Mesothelial cell of epicardium (in vitro differentiated cells): ENCODE results near the gene MKRN2OS. TPM values are rescaled to one million over a fixed set of nuclear protein-coding genes. Genes with fewer than 3 reads are reported as not detected.
A peak's percentile ranks its signal among the peaks of the same experiment; 100 is the strongest.

Experiments used
- DNase-seq, 2 experiments: peaks; one replicate each; pipeline ENCODE4 v3.0.0; 2021; ENCODE audit warnings: low spot score in 2 of 2; ENCODE audit not compliant: unreplicated experiment in 2 of 2
- H3K27ac Mint-ChIP-seq: 2 replicates; pipeline ENCODE4 v1.8.0; 2021; ENCODE audit warnings: mixed read lengths
- H3K27me3 Mint-ChIP-seq: 2 replicates; pipeline ENCODE4 v1.8.0; 2021; ENCODE audit warnings: low read depth, mixed read lengths
- H3K36me3 Mint-ChIP-seq: 2 replicates; pipeline ENCODE4 v1.8.0; 2021; ENCODE audit warnings: mixed read lengths
- H3K4me1 Mint-ChIP-seq: 2 replicates; pipeline ENCODE4 v1.8.0; 2021; ENCODE audit warnings: mixed read lengths
- H3K4me3 Mint-ChIP-seq: 2 replicates; pipeline ENCODE4 v1.8.0; 2021; ENCODE audit warnings: mild to moderate bottlenecking, moderate library complexity, mixed read lengths
- H3K9me3 Mint-ChIP-seq: 2 replicates; pipeline ENCODE4 v1.8.0; 2021; ENCODE audit warnings: mixed read lengths
- CTCF ChIP-seq: fragments of 200-600 bp; sonication (generic); IDR thresholded peaks from one replicate; pipeline ENCODE4 v1.5.0; 2021; ENCODE audit warnings: antibody characterized with exemption; ENCODE audit not compliant: unreplicated experiment
- total RNA-seq: library from RNA; stranded (reverse); gene quantifications from 3 replicates; pipeline ENCODE4 v1.2.1, GENCODE V29; 2021

Gene MKRN2OS
- total RNA-seq, 1 donor from 2014 or later = 0.25 TPM

DNA sequence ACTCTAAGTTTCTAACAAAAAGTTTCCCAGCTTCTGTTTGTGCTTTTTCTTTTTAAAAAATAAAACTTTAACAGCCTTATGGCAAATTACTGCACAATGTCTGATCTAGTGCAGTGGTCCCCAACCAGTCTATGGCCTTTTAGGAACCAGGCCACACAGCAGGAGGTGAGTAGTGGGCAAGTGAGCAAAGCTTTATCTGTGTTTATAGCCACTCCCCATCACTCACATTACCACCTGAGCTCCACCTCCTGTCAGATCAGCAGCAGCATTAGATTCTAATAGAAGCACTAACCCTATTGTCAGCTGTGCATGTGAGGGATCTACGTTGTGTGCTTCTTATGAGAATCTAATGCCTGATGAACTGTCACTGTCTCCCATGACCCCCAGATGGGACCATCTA lies 17.2 kb upstream of the MKRN2OS start:
- Mint-ChIP-seq H3K27me3 (no peaks in the 10 kb centered on the region), H3K4me1 (peaks cover 56% of the 10 kb centered on the region), H3K4me3 (no peak overlapping the region), H3K36me3 (peaks cover 18% of the 10 kb centered on the region), H3K9me3 (peaks cover 10% of the 10 kb centered on the region), H3K27ac (peak overlapping the region; percentile 75)
- no peak for TF ChIP-seq CTCF
- no peak for DNase-seq

DNA sequence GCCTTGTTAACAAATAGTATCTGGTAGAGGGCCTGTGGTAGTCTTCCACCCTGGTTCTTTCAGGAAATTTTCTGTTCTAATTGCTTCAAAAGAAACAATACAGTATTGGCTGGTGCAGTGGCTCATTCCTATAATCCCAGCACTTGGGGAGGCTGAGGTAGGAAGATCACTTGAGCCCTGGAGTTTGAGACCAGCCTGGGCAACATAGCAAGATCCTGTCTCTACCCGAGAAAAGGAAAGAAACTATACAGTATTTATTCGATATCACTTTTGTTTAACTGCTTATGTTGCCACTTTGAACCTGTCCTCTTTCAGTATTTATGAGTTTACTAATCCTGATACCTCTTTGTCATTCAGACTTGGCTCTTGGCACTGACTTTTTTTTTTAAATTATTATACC lies 16.1 kb upstream of the MKRN2OS start:
- no peaks in the 10 kb centered on the region for H3K27me3 Mint-ChIP-seq
- no peak for DNase-seq
- TF ChIP-seq CTCF = no peak
- peaks cover 4% of the 10 kb centered on the region for H3K9me3 Mint-ChIP-seq
- no peak overlapping the region for H3K4me3 Mint-ChIP-seq
- H3K27ac Mint-ChIP-seq = peak overlapping the region; percentile 75
- H3K36me3 Mint-ChIP-seq = peaks cover 14% of the 10 kb centered on the region
- H3K4me1 Mint-ChIP-seq = peaks cover 58% of the 10 kb centered on the region

DNA sequence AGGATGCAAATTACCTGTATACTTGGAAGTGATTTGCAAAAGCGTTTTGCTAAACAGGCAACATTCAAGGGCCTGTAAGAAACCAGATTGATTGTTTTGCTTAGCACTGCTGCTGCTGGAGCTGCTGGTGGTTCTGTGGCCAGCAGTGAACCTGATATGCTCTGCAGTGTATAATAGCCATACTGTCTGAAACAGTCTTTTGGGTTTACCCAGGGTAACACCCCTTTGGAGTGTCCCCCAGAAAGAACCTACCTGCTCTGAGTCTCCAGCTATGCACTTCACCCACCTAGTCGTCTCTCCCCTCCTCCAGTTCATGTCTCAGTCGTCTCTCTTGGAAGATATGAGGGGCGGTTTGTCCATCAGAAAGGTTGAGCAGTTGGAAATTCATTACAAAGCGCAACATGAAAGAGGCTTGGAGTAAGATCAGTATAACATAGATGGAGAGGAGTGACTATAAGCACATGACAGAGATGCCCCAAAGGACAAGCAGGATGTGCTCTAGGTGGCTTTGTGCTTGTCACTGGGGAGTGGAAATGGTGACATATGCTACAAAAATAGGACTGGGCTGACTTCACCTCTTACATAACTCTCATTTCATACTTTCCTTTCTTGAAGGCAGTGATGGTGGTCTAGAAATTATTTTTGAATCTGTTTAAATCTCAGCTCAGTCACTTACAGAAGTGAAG lies 15.3 kb upstream of the MKRN2OS start:
- peaks cover 63% of the 10 kb centered on the region for H3K4me1 Mint-ChIP-seq
- peaks cover 10% of the 10 kb centered on the region for H3K36me3 Mint-ChIP-seq
- H3K27ac Mint-ChIP-seq = peak overlapping the region; percentile 58
- H3K4me3 Mint-ChIP-seq = no peak overlapping the region
- H3K9me3 Mint-ChIP-seq = no peaks in the 10 kb centered on the region
- TF ChIP-seq CTCF = no peak
- no peaks in the 10 kb centered on the region for H3K27me3 Mint-ChIP-seq
- no peak for DNase-seq

- Mint-ChIP-seq H3K36me3 (peaks cover 2% of the 10 kb centered on the region), H3K27ac (peak overlapping the region; percentile 97), H3K27me3 (peaks cover 2% of the 10 kb centered on the region), H3K4me1 (peaks cover 59% of the 10 kb centered on the region), H3K4me3 (peak overlapping the region; percentile 23), H3K9me3 (no peaks in the 10 kb centered on the region)
- no peak for TF ChIP-seq CTCF
- DNase-seq = no peak
Measured at GRCh38 chr3:12559520-12559919, 14.2 kb upstream of the MKRN2OS start.

- no peak for DNase-seq
- Mint-ChIP-seq H3K27ac (peak overlapping the region; percentile 97), H3K27me3 (peaks cover 6% of the 10 kb centered on the region), H3K36me3 (no peaks in the 10 kb centered on the region), H3K4me3 (peak overlapping the region; percentile 82), H3K9me3 (no peaks in the 10 kb centered on the region), H3K4me1 (peaks cover 57% of the 10 kb centered on the region)
- no peak for TF ChIP-seq CTCF
Measured at GRCh38 chr3:12558706-12559105, 13.4 kb upstream of the MKRN2OS start.
